ENCODE measurements around the gene IGSF9.

Gene IGSF9

DNA sequence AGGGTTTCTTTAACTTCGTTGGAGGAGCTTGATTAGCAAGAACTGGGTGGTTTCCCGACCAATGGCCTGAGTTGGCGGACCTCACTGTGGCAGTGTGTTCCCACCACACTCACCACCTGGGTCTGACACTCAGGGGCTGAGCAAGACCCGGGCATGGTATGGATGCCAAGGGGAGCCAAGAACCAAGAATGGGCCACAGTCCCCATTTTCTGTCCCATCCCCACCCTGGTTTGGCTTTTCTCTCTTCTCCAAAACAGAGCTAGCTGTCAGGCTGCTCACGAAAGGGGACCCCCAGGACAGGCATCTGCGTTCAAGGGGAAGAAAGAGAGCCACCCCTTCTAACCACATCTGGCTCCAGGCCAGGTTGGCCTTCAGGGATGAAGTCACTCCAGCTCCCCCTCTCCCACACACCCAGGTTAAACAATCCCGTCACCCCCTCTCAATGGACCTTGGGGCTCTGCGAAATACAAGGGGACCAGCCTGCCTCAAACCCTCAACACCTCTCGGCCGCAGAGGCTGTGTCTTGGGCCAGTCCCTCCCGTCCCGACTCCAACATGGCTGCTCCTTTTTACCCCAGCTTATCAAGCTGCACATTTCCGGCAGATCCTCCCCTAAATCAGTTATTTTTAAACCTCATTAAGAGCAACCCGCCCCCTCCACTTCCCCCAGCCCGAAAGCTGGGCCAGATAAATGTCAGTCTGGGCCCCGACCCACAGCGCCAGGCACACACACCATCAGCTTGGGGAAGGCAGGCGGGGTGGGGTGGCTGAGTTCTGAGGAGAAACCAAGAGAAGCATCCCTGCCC lies 23.5 kb downstream of the IGSF9 start:
- TF ChIP-seq, protein P1, sequence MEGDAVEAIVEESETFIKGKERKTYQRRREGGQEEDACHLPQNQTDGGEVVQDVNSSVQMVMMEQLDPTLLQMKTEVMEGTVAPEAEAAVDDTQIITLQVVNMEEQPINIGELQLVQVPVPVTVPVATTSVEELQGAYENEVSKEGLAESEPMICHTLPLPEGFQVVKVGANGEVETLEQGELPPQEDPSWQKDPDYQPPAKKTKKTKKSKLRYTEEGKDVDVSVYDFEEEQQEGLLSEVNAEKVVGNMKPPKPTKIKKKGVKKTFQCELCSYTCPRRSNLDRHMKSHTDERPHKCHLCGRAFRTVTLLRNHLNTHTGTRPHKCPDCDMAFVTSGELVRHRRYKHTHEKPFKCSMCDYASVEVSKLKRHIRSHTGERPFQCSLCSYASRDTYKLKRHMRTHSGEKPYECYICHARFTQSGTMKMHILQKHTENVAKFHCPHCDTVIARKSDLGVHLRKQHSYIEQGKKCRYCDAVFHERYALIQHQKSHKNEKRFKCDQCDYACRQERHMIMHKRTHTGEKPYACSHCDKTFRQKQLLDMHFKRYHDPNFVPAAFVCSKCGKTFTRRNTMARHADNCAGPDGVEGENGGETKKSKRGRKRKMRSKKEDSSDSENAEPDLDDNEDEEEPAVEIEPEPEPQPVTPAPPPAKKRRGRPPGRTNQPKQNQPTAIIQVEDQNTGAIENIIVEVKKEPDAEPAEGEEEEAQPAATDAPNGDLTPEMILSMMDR (IDR thresholded peaks at IDR 0.05; ENCODE audit: low read depth, low read length): no peak
- TF ChIP-seq, protein P2, sequence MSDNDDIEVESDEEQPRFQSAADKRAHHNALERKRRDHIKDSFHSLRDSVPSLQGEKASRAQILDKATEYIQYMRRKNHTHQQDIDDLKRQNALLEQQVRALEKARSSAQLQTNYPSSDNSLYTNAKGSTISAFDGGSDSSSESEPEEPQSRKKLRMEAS (IDR thresholded peaks at IDR 0.05; ENCODE audit: low read depth, low read length): no peak
- no peak for TF ChIP-seq POLR2A (IDR thresholded peaks at IDR 0.05; ENCODE audit: extremely low read depth, insufficient read length)
- no peak for TF ChIP-seq MYC (IDR thresholded peaks at IDR 0.05; ENCODE audit: low read depth, low read length)
- peak overlapping the region; percentile 75 for H3K4me3 ChIP-seq (ENCODE audit: low read depth, low read length)
- DNase-seq (ENCODE audit: low read depth): no peak

DNA sequence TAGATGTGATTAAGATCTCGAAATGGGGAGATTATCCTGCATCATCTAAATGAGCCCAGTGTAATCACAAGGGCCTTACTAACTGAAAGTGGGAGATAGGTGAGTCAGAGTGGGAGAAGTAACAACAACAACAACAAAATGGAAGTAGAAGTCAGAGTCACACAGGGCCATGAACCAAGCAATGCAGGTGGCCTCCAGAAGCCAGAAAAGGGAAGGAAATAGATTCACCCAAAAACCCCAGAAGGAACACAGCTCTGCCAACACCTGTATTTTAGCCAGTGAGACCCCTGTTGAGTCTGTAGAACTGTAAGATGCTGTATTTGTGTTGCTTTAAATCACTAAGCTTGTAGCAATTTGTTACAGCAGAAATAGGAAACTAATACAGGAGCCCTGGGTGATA lies 24.2 kb downstream of the IGSF9 start:
- DNase-seq (ENCODE audit: low read depth): no peak
- H3K4me3 ChIP-seq (ENCODE audit: low read depth, low read length): no peak overlapping the region
- TF ChIP-seq, protein P2 (IDR thresholded peaks at IDR 0.05; ENCODE audit: low read depth, low read length): no peak
- TF ChIP-seq MYC (IDR thresholded peaks at IDR 0.05; ENCODE audit: low read depth, low read length): no peak
- TF ChIP-seq, protein P1 (IDR thresholded peaks at IDR 0.05; ENCODE audit: low read depth, low read length): no peak
- no peak for TF ChIP-seq POLR2A (IDR thresholded peaks at IDR 0.05; ENCODE audit: extremely low read depth, insufficient read length)

DNA sequence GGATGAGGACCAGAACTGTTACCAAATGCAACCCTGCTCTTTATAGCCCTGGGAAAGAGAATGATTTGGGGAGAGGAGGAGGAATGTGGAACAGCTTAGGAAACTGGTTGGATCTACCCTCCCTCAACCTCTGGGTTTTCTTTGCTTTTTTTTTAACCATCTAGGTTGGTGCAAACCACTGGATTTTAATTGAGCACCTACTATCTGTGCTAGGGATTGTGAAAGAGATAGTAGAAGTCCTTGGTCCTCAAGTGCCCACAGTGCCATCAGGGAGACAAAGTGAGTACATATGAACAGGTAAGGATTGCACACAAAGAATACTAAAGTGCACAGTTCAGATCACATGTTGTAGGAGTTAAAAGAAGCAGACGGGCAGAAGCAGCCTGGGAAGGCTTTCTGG lies 24.8 kb downstream of the IGSF9 start:
- TF ChIP-seq, protein P1 (IDR thresholded peaks at IDR 0.05; ENCODE audit: low read depth, low read length): no peak
- TF ChIP-seq MYC (IDR thresholded peaks at IDR 0.05; ENCODE audit: low read depth, low read length): no peak
- TF ChIP-seq POLR2A (IDR thresholded peaks at IDR 0.05; ENCODE audit: extremely low read depth, insufficient read length): no peak
- TF ChIP-seq, protein P2 (IDR thresholded peaks at IDR 0.05; ENCODE audit: low read depth, low read length): no peak

DNA sequence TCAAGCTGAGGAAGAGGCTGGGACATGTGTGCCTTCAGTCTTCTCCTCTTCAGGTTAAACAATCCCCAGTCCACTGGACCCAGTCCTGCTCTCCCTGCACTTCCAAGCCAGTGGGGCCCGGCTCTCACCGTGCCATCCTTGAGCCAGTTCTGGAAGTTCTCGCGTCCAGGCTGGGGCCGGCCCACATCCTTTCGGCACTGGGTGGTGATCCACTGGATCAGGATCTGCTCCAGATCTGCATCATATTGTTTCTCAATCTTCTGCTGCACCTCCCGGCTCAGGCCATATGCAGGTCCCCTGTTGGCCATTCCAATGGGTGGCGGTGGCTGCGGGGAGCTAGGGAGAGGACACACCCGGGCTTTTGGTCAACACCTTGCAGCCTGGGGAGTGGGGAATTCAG lies 25.2 kb downstream of the IGSF9 start:
- no peak for DNase-seq (ENCODE audit: low read depth)
- H3K4me3 ChIP-seq (ENCODE audit: low read depth, low read length): no peak overlapping the region
- TF ChIP-seq, protein P1 (IDR thresholded peaks at IDR 0.05; ENCODE audit: low read depth, low read length): no peak
- no peak for TF ChIP-seq MYC (IDR thresholded peaks at IDR 0.05; ENCODE audit: low read depth, low read length)
- no peak for TF ChIP-seq POLR2A (IDR thresholded peaks at IDR 0.05; ENCODE audit: extremely low read depth, insufficient read length)
- TF ChIP-seq, protein P2 (IDR thresholded peaks at IDR 0.05; ENCODE audit: low read depth, low read length): no peak

More for the DNA sequence above, 24.8 kb downstream of the IGSF9 start:
- DNase-seq (ENCODE audit: low read depth): no peak
- no peak overlapping the region for H3K4me3 ChIP-seq (ENCODE audit: low read depth, low read length)

DNA sequence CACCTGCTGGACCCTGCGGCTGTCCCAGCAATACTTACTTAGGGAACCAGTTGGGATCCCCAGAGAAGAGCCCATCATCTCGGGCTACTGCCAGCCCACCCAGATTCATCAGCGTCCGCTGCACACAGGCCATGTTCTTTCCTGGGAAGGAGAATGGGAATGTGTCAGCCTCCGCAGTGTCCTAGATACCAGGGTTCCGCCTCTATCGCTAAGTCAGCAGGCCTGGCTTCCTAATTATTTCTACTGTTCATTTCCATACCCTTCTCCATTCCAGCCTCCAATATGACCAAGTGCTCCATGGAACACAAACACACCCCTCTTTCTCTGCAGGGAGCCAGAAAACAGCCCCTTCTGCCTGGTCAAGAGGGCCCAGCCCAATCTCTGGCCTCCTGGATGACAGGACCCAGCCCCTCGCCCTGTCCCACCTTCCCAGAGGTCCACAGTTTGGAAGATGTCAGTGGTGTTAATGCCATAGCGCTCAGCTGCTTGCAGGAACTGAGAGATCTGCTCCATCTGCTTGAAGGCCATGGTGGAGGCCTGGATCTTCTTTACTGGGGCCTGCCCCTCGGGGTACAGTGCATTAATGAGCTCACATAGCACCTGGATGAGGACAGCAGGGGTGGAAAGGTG lies 26.1 kb downstream of the IGSF9 start:
- H3K4me3 ChIP-seq (ENCODE audit: low read depth, low read length): no peak overlapping the region
- DNase-seq (ENCODE audit: low read depth): no peak
- TF ChIP-seq, protein P2 (IDR thresholded peaks at IDR 0.05; ENCODE audit: low read depth, low read length): no peak
- TF ChIP-seq POLR2A (IDR thresholded peaks at IDR 0.05; ENCODE audit: extremely low read depth, insufficient read length): no peak
- TF ChIP-seq, protein P1 (IDR thresholded peaks at IDR 0.05; ENCODE audit: low read depth, low read length): no peak
- no peak for TF ChIP-seq MYC (IDR thresholded peaks at IDR 0.05; ENCODE audit: low read depth, low read length)
